ENCODE results near the gene RAE1.

- no peak for TF ChIP-seq GATA2 (IDR thresholded peaks at IDR 0.05; ENCODE audit: insufficient read depth, insufficient read length, low read depth, low read length)
- TF ChIP-seq FOS (IDR thresholded peaks at IDR 0.05; ENCODE audit: borderline replicate concordance, insufficient read depth, low read length) = no peak
Measured at GRCh38 chr20:57322476-57322875, 28.6 kb upstream of the RAE1 start.
